Mesenchymal stem cell (in vitro differentiated cells and primary cell): Measurements from ENCODE around the gene COG3. TPM values are rescaled to one million over a fixed set of nuclear protein-coding genes. Genes with fewer than 3 reads are reported as not detected.

Source experiments
- DNase-seq: peaks from one replicate; pipeline ENCODE4 v3.0.0-alpha.2; 2013
- H2AFZ ChIP-seq: one replicate; pipeline ENCODE4 v1.6.1; 2013; ENCODE audit warnings: low read depth, mild to moderate bottlenecking, control low read depth, inconsistent platforms, low read length, moderate library complexity
- H2AK5ac ChIP-seq: 2 replicates; pipeline ENCODE4 v1.6.1; 2013; ENCODE audit warnings: low read length, moderate library complexity, mild to moderate bottlenecking, inconsistent platforms; ENCODE audit not compliant: severe bottlenecking
- H2BK120ac ChIP-seq: one replicate; pipeline ENCODE4 v1.6.1; 2013; ENCODE audit warnings: low read depth, mild to moderate bottlenecking, inconsistent platforms, low read length, moderate library complexity
- H2BK12ac ChIP-seq, 2 experiments: one replicate each; pipeline ENCODE4 v1.6.1; 2013; ENCODE audit warnings: inconsistent platforms in 2 of 2, low read length in 2 of 2, mild to moderate bottlenecking in 2 of 2, moderate library complexity in 2 of 2, control low read depth in 1 of 2
- H2BK15ac ChIP-seq: one replicate; pipeline ENCODE4 v1.6.1; 2013; ENCODE audit warnings: mild to moderate bottlenecking, low read depth, inconsistent platforms; ENCODE audit not compliant: poor library complexity, severe bottlenecking
- H2BK5ac ChIP-seq: 2 replicates; pipeline ENCODE4 v1.6.1; 2013; ENCODE audit warnings: low read depth, mild to moderate bottlenecking, low read length, control low read depth, inconsistent platforms; ENCODE audit not compliant: poor library complexity, severe bottlenecking
- H3K14ac ChIP-seq, 2 experiments: one replicate each; pipeline ENCODE4 v1.6.1; 2013; ENCODE audit warnings: inconsistent platforms in 2 of 2, low read length in 2 of 2, control low read depth in 1 of 2, mild to moderate bottlenecking in 1 of 2, moderate library complexity in 1 of 2
- H3K18ac ChIP-seq, 2 experiments: one replicate each; pipeline ENCODE4 v1.6.1; 2013; ENCODE audit warnings: inconsistent platforms in 2 of 2, low read length in 2 of 2, control low read depth in 1 of 2, low read depth in 1 of 2, mild to moderate bottlenecking in 1 of 2
- H3K23ac ChIP-seq, 2 experiments: one replicate each; pipeline ENCODE4 v1.6.1; 2013; ENCODE audit warnings: inconsistent platforms in 2 of 2, low read length in 2 of 2, mild to moderate bottlenecking in 2 of 2, moderate library complexity in 2 of 2, control low read depth in 1 of 2
- H3K27ac ChIP-seq: 2 replicates; pipeline ENCODE4 v1.5.1; 2013; ENCODE audit warnings: mild to moderate bottlenecking, moderate library complexity, low read length, control low read depth, inconsistent platforms; ENCODE audit not compliant: poor library complexity, severe bottlenecking
- H3K27me3 ChIP-seq, 2 experiments: 2 replicates each; pipeline versions ENCODE4 v1.6.1 to v1.7.0; 2013; ENCODE audit warnings: low read length in 2 of 2, mild to moderate bottlenecking in 2 of 2, moderate library complexity in 2 of 2, control low read depth in 1 of 2, inconsistent platforms in 1 of 2; ENCODE audit not compliant: control insufficient read depth in 1 of 2, insufficient read depth in 1 of 2
- H3K36me3 ChIP-seq, 2 experiments: 2 replicates each; pipeline versions ENCODE4 v1.6.1 to v1.7.0; 2013; ENCODE audit warnings: low read length in 2 of 2, control low read depth in 1 of 2, inconsistent platforms in 1 of 2, low read depth in 1 of 2, mild to moderate bottlenecking in 1 of 2; ENCODE audit not compliant: insufficient read depth in 2 of 2, control insufficient read depth in 1 of 2
- H3K4ac ChIP-seq, 2 experiments: one replicate each; pipeline ENCODE4 v1.6.1; 2013; ENCODE audit warnings: inconsistent platforms in 2 of 2, low read length in 2 of 2, mild to moderate bottlenecking in 2 of 2, moderate library complexity in 2 of 2, control low read depth in 1 of 2, low read depth in 1 of 2
- H3K4me1 ChIP-seq: 2 replicates; pipeline ENCODE4 v1.6.1; 2013; ENCODE audit warnings: low read depth, low read length, control low read depth; ENCODE audit not compliant: control insufficient read depth, insufficient read depth
- H3K4me2 ChIP-seq: 2 replicates; pipeline ENCODE4 v1.6.1; 2013; ENCODE audit warnings: low read length, mild to moderate bottlenecking, inconsistent platforms; ENCODE audit not compliant: poor library complexity, severe bottlenecking
- H3K4me3 ChIP-seq, 2 experiments: 2 replicates each; pipeline versions ENCODE4 v1.5.1 to v1.7.0; 2013; ENCODE audit warnings: low read length in 2 of 2, mild to moderate bottlenecking in 2 of 2, control low read depth in 1 of 2, low read depth in 1 of 2; ENCODE audit not compliant: insufficient read depth in 1 of 2
- H3K79me1 ChIP-seq: replicated peaks from 2 replicates; pipeline ENCODE4 v1.6.1; 2013; ENCODE audit warnings: mild to moderate bottlenecking, control low read depth, low read length, inconsistent platforms; ENCODE audit not compliant: poor library complexity, severe bottlenecking
- H3K9ac ChIP-seq: 2 replicates; pipeline ENCODE4 v1.7.0; 2013; ENCODE audit warnings: mild to moderate bottlenecking, low read length, moderate library complexity
- H3K9me3 ChIP-seq: 2 replicates; pipeline ENCODE4 v1.7.0; 2013; ENCODE audit warnings: mild to moderate bottlenecking, low read length; ENCODE audit not compliant: control insufficient read depth
- H4K8ac ChIP-seq: one replicate; pipeline ENCODE4 v1.6.1; 2013; ENCODE audit warnings: inconsistent platforms, mild to moderate bottlenecking, low read length, moderate library complexity
- H4K91ac ChIP-seq: one replicate; pipeline ENCODE4 v1.6.1; 2013; ENCODE audit warnings: mild to moderate bottlenecking, low read length, inconsistent platforms
- WGBS: methylation state at CpG from one replicate; pipeline ENCODE4 v1.1.7; 2013; ENCODE audit warnings: mixed read lengths; 5-methylcytosine and 5-hydroxymethylcytosine counted together
- polyA plus RNA-seq, 2 experiments: library from polyadenylated mRNA; stranded (reverse); fragments of 200-250 nt; gene quantifications; one replicate each; pipeline ENCODE4 v1.2.3, GENCODE V29; 2013

Gene COG3
- 19.8 TPM for polyA plus RNA-seq (2013, experiment 1 of 2)
- 24.8 TPM for polyA plus RNA-seq (2013, experiment 2 of 2)

DNA sequence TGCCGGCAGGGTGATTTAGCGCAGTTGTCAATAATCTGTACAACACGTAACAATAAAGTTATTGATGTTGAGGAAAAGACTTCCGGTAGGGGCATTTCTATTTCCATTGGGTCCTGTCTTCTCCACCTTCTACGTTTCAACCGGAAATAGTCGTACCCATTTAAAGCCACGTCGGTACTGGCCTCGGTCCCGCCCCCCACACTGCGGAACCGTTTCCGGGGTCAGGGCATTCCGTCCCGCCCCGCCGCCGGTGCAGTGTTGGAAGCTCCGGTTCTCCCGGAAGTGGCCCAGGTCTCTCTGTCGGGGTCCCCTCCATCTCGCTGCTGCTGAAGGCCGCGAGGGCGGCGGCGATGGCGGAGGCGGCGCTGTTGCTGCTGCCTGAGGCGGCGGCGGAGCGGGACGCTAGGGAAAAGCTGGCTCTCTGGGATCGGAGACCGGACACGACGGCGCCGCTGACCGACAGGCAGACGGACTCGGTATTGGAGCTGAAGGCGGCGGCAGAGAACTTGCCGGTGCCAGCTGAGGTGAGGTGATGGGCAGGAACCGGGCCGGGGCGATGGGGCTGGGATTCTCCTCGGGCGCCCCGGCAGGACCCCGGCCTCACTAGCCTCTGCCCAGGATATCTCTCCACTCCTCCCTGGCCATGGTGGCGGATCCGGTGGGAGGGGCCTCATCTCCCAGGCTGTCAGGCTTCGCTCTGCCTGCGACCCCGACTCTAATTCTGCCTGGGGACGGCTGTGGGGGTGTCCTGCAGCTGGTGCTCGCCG, at the start of gene COG3:
TSS of gene COG3 (plus strand) at position 253 of the 767 bp plus-strand sequence. CDS start at position 351, 98 bp downstream.
- Histone ChIP-seq H3K9ac (peak within 1 kb of the TSS; percentile 95), H3K4ac (peak within 1 kb of the TSS; percentile 98 to 99), H3K9me3 (no peaks in the 10 kb centered on the region), H3K4me1 (peaks cover 11% of the 10 kb centered on the region), H4K91ac (peak within 1 kb of the TSS; percentile 100), H2AFZ (peak within 1 kb of the TSS; percentile 67), H2BK12ac (peak within 1 kb of the TSS in 1 of 2 experiments; percentile 84), H2AK5ac (peak within 1 kb of the TSS; percentile 74), H3K23ac (peak within 1 kb of the TSS; percentile 86 to 98), H3K36me3 (peaks cover 0 to 7% of the 10 kb centered on the region in 2 experiments), H3K14ac (peak within 1 kb of the TSS; percentile 93 to 97), H3K4me2 (peak within 1 kb of the TSS; percentile 69), H2BK5ac (peak within 1 kb of the TSS; percentile 94), H3K4me3 (peak within 1 kb of the TSS; percentile 94 to 98), H3K18ac (peak within 1 kb of the TSS; percentile 99 to 100), H2BK120ac (peak within 1 kb of the TSS; percentile 89), H3K27ac (peak within 1 kb of the TSS; percentile 92), H4K8ac (peak within 1 kb of the TSS; percentile 100), H3K27me3 (no peaks in the 10 kb centered on the region), H2BK15ac (peak within 1 kb of the TSS; percentile 60), H3K79me1 (no peaks in the 10 kb centered on the region)
- peak; percentile 97 for DNase-seq
- WGBS = under 1% methylated on average over 46 of the region's 63 CpGs

- peaks cover 5% of the 10 kb centered on the region for H3K79me1 ChIP-seq
- H2BK5ac ChIP-seq = no peak overlapping the region
- no peak overlapping the region for H3K4ac ChIP-seq
- peaks cover 14% of the 10 kb centered on the region for H3K4me1 ChIP-seq
- no peak overlapping the region for H3K18ac ChIP-seq
- no peaks in the 10 kb centered on the region for H3K9me3 ChIP-seq
- H4K91ac ChIP-seq = no peak overlapping the region
- no peak overlapping the region for H2BK120ac ChIP-seq
- no peak overlapping the region for H2AFZ ChIP-seq
- peak overlapping the region; percentile 44 for H3K4me2 ChIP-seq
- H3K27me3 ChIP-seq = no peaks in the 10 kb centered on the region
- H3K9ac ChIP-seq = peak overlapping the region; percentile 84
- 82% methylated on average over 1 of the region's 1 CpG for WGBS
- H4K8ac ChIP-seq = no peak overlapping the region
- no peak overlapping the region for H3K14ac ChIP-seq
- H3K27ac ChIP-seq = peak overlapping the region; percentile 96
- peak overlapping the region in 1 of 2 experiments; percentile 59 for H3K4me3 ChIP-seq
- no peak overlapping the region for H2AK5ac ChIP-seq
- no peak overlapping the region for H2BK12ac ChIP-seq
- no peak overlapping the region for H2BK15ac ChIP-seq
- no peak for DNase-seq
- no peak overlapping the region for H3K23ac ChIP-seq
- H3K36me3 ChIP-seq = peaks cover 5% of the 10 kb centered on the region in 2 experiments
Measured at GRCh38 chr13:45415112-45415511, 49.6 kb upstream of the COG3 start.

GRCh38 chr13:45416516-45417128, 48.1 kb upstream of the COG3 start:
- Histone ChIP-seq H2BK12ac (peak overlapping the region; percentile 11 to 96), H3K9ac (peak overlapping the region; percentile 93), H3K23ac (no peak overlapping the region), H2BK120ac (no peak overlapping the region), H3K79me1 (no peaks in the 10 kb centered on the region), H3K4me1 (peaks cover 12% of the 10 kb centered on the region), H2AFZ (no peak overlapping the region), H3K27me3 (no peaks in the 10 kb centered on the region), H3K4ac (no peak overlapping the region), H3K36me3 (no peaks in the 10 kb centered on the region), H2BK15ac (no peak overlapping the region), H3K27ac (peak overlapping the region; percentile 51), H2AK5ac (peak overlapping the region; percentile 96), H4K8ac (no peak overlapping the region), H3K4me3 (peak overlapping the region; percentile 44 to 84), H3K18ac (peak overlapping the region in 1 of 2 experiments; percentile 75), H3K9me3 (no peaks in the 10 kb centered on the region), H2BK5ac (no peak overlapping the region), H3K4me2 (peak overlapping the region; percentile 55), H4K91ac (peak overlapping the region; percentile 70), H3K14ac (no peak overlapping the region)
- peak; percentile 16 for DNase-seq
- 83% methylated on average over 9 of the region's 10 CpGs for WGBS
